ENCODE results near the gene CYP4F8. TPM values are rescaled to one million over a fixed set of nuclear protein-coding genes. Genes with fewer than 3 reads are reported as not detected.

CYP4F8 gene
- total RNA-seq, 4 donors from 2014 or later, result not detected

- no peak for TF ChIP-seq CTCF (IDR thresholded peaks at IDR 0.05; ENCODE audit: low read depth)
These were observed 2.7 kb upstream of the CYP4F8 start for GRCh38 chr19:15612342-15612741.

- no peak for TF ChIP-seq CTCF (IDR thresholded peaks at IDR 0.05; ENCODE audit: low read depth)
These were observed 1.7 kb upstream of the CYP4F8 start for GRCh38 chr19:15613338-15613737.

- no peak for TF ChIP-seq CTCF (IDR thresholded peaks at IDR 0.05; ENCODE audit: low read depth)
These were observed 508 bp downstream of the CYP4F8 start for GRCh38 chr19:15615526-15615925.

- no peak for TF ChIP-seq CTCF (IDR thresholded peaks at IDR 0.05; ENCODE audit: low read depth)
These were observed 1.2 kb downstream of the CYP4F8 start for GRCh38 chr19:15616183-15616582.

- no peak for TF ChIP-seq CTCF (IDR thresholded peaks at IDR 0.05; ENCODE audit: low read depth)
These were observed 1.7 kb downstream of the CYP4F8 start for GRCh38 chr19:15616627-15617270.

- TF ChIP-seq CTCF (IDR thresholded peaks at IDR 0.05; ENCODE audit: low read depth), result no peak
These were observed 3.3 kb downstream of the CYP4F8 start for GRCh38 chr19:15618321-15618720.

GRCh38 chr19:15621801-15622200 lies 6.8 kb downstream of the CYP4F8 start:
- no peak for TF ChIP-seq CTCF (IDR thresholded peaks at IDR 0.05; ENCODE audit: low read depth)
